ENCODE measurements around the gene PARD6G. TPM values are rescaled to one million over a fixed set of nuclear protein-coding genes. Genes with fewer than 3 reads are reported as not detected.

Gene PARD6G
- total RNA-seq, 1 experiment from 2014 or later = 13.0 TPM

- no peak for TF ChIP-seq ARID4B (CRISPR knock-in tag; IDR thresholded peaks at IDR 0.05; ENCODE audit: borderline replicate concordance)
- TF ChIP-seq, protein P1, sequence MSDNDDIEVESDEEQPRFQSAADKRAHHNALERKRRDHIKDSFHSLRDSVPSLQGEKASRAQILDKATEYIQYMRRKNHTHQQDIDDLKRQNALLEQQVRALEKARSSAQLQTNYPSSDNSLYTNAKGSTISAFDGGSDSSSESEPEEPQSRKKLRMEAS (CRISPR knock-in tag; IDR thresholded peaks at IDR 0.05) = no peak
- TF ChIP-seq FOXK1 (CRISPR knock-in tag; IDR thresholded peaks at IDR 0.05) = no peak
- TF ChIP-seq, protein P2, sequence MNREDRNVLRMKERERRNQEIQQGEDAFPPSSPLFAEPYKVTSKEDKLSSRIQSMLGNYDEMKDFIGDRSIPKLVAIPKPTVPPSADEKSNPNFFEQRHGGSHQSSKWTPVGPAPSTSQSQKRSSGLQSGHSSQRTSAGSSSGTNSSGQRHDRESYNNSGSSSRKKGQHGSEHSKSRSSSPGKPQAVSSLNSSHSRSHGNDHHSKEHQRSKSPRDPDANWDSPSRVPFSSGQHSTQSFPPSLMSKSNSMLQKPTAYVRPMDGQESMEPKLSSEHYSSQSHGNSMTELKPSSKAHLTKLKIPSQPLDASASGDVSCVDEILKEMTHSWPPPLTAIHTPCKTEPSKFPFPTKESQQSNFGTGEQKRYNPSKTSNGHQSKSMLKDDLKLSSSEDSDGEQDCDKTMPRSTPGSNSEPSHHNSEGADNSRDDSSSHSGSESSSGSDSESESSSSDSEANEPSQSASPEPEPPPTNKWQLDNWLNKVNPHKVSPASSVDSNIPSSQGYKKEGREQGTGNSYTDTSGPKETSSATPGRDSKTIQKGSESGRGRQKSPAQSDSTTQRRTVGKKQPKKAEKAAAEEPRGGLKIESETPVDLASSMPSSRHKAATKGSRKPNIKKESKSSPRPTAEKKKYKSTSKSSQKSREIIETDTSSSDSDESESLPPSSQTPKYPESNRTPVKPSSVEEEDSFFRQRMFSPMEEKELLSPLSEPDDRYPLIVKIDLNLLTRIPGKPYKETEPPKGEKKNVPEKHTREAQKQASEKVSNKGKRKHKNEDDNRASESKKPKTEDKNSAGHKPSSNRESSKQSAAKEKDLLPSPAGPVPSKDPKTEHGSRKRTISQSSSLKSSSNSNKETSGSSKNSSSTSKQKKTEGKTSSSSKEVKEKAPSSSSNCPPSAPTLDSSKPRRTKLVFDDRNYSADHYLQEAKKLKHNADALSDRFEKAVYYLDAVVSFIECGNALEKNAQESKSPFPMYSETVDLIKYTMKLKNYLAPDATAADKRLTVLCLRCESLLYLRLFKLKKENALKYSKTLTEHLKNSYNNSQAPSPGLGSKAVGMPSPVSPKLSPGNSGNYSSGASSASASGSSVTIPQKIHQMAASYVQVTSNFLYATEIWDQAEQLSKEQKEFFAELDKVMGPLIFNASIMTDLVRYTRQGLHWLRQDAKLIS (CRISPR knock-in tag; IDR thresholded peaks at IDR 0.05; ENCODE audit: borderline replicate concordance) = no peak
- TF ChIP-seq, protein P3, sequence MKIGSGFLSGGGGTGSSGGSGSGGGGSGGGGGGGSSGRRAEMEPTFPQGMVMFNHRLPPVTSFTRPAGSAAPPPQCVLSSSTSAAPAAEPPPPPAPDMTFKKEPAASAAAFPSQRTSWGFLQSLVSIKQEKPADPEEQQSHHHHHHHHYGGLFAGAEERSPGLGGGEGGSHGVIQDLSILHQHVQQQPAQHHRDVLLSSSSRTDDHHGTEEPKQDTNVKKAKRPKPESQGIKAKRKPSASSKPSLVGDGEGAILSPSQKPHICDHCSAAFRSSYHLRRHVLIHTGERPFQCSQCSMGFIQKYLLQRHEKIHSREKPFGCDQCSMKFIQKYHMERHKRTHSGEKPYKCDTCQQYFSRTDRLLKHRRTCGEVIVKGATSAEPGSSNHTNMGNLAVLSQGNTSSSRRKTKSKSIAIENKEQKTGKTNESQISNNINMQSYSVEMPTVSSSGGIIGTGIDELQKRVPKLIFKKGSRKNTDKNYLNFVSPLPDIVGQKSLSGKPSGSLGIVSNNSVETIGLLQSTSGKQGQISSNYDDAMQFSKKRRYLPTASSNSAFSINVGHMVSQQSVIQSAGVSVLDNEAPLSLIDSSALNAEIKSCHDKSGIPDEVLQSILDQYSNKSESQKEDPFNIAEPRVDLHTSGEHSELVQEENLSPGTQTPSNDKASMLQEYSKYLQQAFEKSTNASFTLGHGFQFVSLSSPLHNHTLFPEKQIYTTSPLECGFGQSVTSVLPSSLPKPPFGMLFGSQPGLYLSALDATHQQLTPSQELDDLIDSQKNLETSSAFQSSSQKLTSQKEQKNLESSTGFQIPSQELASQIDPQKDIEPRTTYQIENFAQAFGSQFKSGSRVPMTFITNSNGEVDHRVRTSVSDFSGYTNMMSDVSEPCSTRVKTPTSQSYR (CRISPR knock-in tag; IDR thresholded peaks at IDR 0.05) = no peak
- no peak for TF ChIP-seq IRF2 (CRISPR knock-in tag; IDR thresholded peaks at IDR 0.05; ENCODE audit: borderline replicate concordance, low read depth)
- TF ChIP-seq, protein P4, sequence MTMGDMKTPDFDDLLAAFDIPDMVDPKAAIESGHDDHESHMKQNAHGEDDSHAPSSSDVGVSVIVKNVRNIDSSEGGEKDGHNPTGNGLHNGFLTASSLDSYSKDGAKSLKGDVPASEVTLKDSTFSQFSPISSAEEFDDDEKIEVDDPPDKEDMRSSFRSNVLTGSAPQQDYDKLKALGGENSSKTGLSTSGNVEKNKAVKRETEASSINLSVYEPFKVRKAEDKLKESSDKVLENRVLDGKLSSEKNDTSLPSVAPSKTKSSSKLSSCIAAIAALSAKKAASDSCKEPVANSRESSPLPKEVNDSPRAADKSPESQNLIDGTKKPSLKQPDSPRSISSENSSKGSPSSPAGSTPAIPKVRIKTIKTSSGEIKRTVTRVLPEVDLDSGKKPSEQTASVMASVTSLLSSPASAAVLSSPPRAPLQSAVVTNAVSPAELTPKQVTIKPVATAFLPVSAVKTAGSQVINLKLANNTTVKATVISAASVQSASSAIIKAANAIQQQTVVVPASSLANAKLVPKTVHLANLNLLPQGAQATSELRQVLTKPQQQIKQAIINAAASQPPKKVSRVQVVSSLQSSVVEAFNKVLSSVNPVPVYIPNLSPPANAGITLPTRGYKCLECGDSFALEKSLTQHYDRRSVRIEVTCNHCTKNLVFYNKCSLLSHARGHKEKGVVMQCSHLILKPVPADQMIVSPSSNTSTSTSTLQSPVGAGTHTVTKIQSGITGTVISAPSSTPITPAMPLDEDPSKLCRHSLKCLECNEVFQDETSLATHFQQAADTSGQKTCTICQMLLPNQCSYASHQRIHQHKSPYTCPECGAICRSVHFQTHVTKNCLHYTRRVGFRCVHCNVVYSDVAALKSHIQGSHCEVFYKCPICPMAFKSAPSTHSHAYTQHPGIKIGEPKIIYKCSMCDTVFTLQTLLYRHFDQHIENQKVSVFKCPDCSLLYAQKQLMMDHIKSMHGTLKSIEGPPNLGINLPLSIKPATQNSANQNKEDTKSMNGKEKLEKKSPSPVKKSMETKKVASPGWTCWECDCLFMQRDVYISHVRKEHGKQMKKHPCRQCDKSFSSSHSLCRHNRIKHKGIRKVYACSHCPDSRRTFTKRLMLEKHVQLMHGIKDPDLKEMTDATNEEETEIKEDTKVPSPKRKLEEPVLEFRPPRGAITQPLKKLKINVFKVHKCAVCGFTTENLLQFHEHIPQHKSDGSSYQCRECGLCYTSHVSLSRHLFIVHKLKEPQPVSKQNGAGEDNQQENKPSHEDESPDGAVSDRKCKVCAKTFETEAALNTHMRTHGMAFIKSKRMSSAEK (CRISPR knock-in tag; IDR thresholded peaks at IDR 0.05; ENCODE audit: borderline replicate concordance) = no peak
These were observed 112.2 kb downstream of the PARD6G start (continued) for GRCh38 chr18:80135136-80135535.

GRCh38 chr18:80133124-80133523 lies 114.2 kb downstream of the PARD6G start:
- H3K36me3 Mint-ChIP-seq = peaks cover 59% of the 10 kb centered on the region
- ATAC-seq (no peak), DNase-seq (ENCODE audit: low spot score) (no peak)
- ChIA-PET CTCF (no interaction called here), POLR2A (no interaction called here)
- no peaks in the 10 kb centered on the region for H3K9me3 Mint-ChIP-seq
- no peak for TF ChIP-seq ZNF317 (CRISPR knock-in tag; IDR thresholded peaks at IDR 0.05; ENCODE audit: borderline replicate concordance, low read depth)
- TF ChIP-seq EMX1 (CRISPR knock-in tag; IDR thresholded peaks at IDR 0.05) = no peak
- no peak for TF ChIP-seq CREB1 (CRISPR knock-in tag; IDR thresholded peaks at IDR 0.05)
- TF ChIP-seq, protein P5, sequence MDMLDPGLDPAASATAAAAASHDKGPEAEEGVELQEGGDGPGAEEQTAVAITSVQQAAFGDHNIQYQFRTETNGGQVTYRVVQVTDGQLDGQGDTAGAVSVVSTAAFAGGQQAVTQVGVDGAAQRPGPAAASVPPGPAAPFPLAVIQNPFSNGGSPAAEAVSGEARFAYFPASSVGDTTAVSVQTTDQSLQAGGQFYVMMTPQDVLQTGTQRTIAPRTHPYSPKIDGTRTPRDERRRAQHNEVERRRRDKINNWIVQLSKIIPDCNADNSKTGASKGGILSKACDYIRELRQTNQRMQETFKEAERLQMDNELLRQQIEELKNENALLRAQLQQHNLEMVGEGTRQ (CRISPR knock-in tag; IDR thresholded peaks at IDR 0.05) = no peak
- TF ChIP-seq SMAD3 (CRISPR knock-in tag; IDR thresholded peaks at IDR 0.05; ENCODE audit: borderline replicate concordance) = no peak
- no peak for TF ChIP-seq PRDM15 (CRISPR knock-in tag; IDR thresholded peaks at IDR 0.05)
- no peak for TF ChIP-seq TEAD1 (CRISPR knock-in tag; IDR thresholded peaks at IDR 0.05)
- no peak overlapping the region for H3K4me3 Mint-ChIP-seq
- H3K27me3 Mint-ChIP-seq (ENCODE audit: low read depth) = no peaks in the 10 kb centered on the region; the same call in 1 of the 2 replicates
- peak overlapping the region; percentile 33; the same call in 1 of the 2 replicates for H3K27ac Mint-ChIP-seq
- peaks cover 31% of the 10 kb centered on the region for H3K4me1 Mint-ChIP-seq
